WTC11 (cell line): ENCODE results near the gene OR52E5.

Experiments used
- CBFB ChIP-seq: sonication (generic); formaldehyde crosslinking; IDR thresholded peaks from 2 replicates; pipeline ENCODE4 v1.8.1; 2022; ENCODE audit warnings: mild to moderate bottlenecking, low read depth, missing genetic modification reagents
- CREM ChIP-seq: sonication (generic); formaldehyde crosslinking; IDR thresholded peaks from 2 replicates; pipeline ENCODE4 v1.8.1; 2022; ENCODE audit warnings: mild to moderate bottlenecking, missing genetic modification reagents, moderate library complexity
- SP1 ChIP-seq: sonication (generic); formaldehyde crosslinking; conservative IDR thresholded peaks from 2 replicates; pipeline ENCODE4 v1.8.1; 2022; ENCODE audit warnings: missing genetic modification reagents
- TF ChIP-seq, protein P1 (sequence below): sonication (generic); formaldehyde crosslinking; IDR thresholded peaks from 2 replicates; pipeline ENCODE4 v1.8.1; 2022; ENCODE audit warnings: low read depth, missing genetic modification reagents, borderline replicate concordance

DNA sequence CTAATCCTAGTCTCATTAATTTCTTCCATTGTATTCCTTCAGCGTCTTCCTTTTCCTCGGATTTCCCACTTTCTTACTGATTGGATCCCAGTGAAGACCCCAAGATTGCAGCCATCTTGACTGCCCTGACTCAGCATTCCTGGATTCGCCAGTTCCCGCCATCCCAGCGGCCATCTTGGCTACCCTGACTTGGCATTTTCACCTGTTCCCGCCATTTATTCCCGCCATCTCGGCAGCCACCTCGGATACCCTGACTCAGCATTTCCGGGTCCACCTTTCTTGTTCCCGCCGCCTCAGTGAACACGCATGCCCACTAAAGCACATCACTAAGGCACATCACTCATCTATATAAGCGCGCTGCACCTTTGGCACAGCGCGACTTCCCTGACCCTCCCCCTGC, 35.3 kb downstream of the OR52E5 start:
- TF ChIP-seq, protein P1, sequence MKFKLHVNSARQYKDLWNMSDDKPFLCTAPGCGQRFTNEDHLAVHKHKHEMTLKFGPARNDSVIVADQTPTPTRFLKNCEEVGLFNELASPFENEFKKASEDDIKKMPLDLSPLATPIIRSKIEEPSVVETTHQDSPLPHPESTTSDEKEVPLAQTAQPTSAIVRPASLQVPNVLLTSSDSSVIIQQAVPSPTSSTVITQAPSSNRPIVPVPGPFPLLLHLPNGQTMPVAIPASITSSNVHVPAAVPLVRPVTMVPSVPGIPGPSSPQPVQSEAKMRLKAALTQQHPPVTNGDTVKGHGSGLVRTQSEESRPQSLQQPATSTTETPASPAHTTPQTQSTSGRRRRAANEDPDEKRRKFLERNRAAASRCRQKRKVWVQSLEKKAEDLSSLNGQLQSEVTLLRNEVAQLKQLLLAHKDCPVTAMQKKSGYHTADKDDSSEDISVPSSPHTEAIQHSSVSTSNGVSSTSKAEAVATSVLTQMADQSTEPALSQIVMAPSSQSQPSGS, result no peak
- TF ChIP-seq SP1 (CRISPR knock-in tag) (no peak), CBFB (CRISPR knock-in tag) (no peak), CREM (CRISPR knock-in tag) (no peak)
